ENCODE results near the gene SLC22A23. TPM values are rescaled to one million over a fixed set of nuclear protein-coding genes. Genes with fewer than 3 reads are reported as not detected.

The SLC22A23 gene
- total RNA-seq, 4 donors from 2014 or later, result 6.2 to 10.8 (median 7.8) TPM

GRCh38 chr6:3439961-3440360 lies 16.9 kb downstream of the SLC22A23 start:
- H3K27ac ChIP-seq, result no peak overlapping the region
- H3K36me3 ChIP-seq, result no peaks in the 10 kb centered on the region
- no peaks in the 10 kb centered on the region for H3K9me3 ChIP-seq
- H3K4me1 ChIP-seq, result peaks cover 0 to 19% (median 0%) of the 10 kb centered on the region in 3 donors
- TF ChIP-seq EP300 (IDR thresholded peaks at IDR 0.05), result no peak
- no peak for TF ChIP-seq POLR2AphosphoS5 (IDR thresholded peaks at IDR 0.05)
- no peak for TF ChIP-seq CTCF (IDR thresholded peaks at IDR 0.05)
- TF ChIP-seq POLR2A (IDR thresholded peaks at IDR 0.05), result no peak
- H3K27me3 ChIP-seq, result no peaks in the 10 kb centered on the region
- no peak for ATAC-seq
- WGBS, 2 donors (ENCODE audit: low coverage in 1 of 2), result 14 to 64% methylated on average over 1 to 4 of the region's 4 CpGs
- no peak overlapping the region for H3K4me3 ChIP-seq

- WGBS, 2 donors (ENCODE audit: low coverage in 1 of 2), result 19 to 20% methylated on average over 6 to 15 of the region's 26 CpGs
- peak; percentile 78 for ATAC-seq
- H3K4me1 ChIP-seq, result peaks cover 0 to 19% (median 0%) of the 10 kb centered on the region in 3 donors
- no peak overlapping the region for H3K4me3 ChIP-seq
- no peaks in the 10 kb centered on the region for H3K9me3 ChIP-seq
- TF ChIP-seq POLR2AphosphoS5 (IDR thresholded peaks at IDR 0.05) (peak; percentile 56), CTCF (IDR thresholded peaks at IDR 0.05) (no peak)
- H3K36me3 ChIP-seq, result no peaks in the 10 kb centered on the region
- no peaks in the 10 kb centered on the region for H3K27me3 ChIP-seq
- H3K27ac ChIP-seq, result peak overlapping the region in 3 of 4 donors; percentile 56 to 76 (median 68)
These were observed 18.4 kb downstream of the SLC22A23 start for GRCh38 chr6:3438190-3439167.

GRCh38 chr6:3433005-3433404 lies 23.8 kb downstream of the SLC22A23 start:
- H3K9me3 ChIP-seq, result no peaks in the 10 kb centered on the region
- no peaks in the 10 kb centered on the region for H3K36me3 ChIP-seq
- WGBS, 2 donors (ENCODE audit: low coverage in 1 of 2), result 70% methylated on average over 2 of the region's 4 CpGs; no CpG with 5 or more reads in 1 of the 2 donors
- no peak overlapping the region for H3K27ac ChIP-seq
- no peak overlapping the region for H3K4me3 ChIP-seq
- H3K4me1 ChIP-seq, result peaks cover 0 to 5% (median 0%) of the 10 kb centered on the region in 3 donors
- ATAC-seq, result no peak
- no peaks in the 10 kb centered on the region for H3K27me3 ChIP-seq
- TF ChIP-seq EP300 (IDR thresholded peaks at IDR 0.05), result no peak
- TF ChIP-seq CTCF (IDR thresholded peaks at IDR 0.05), result no peak
- TF ChIP-seq POLR2A (IDR thresholded peaks at IDR 0.05), result no peak
- TF ChIP-seq POLR2AphosphoS5 (IDR thresholded peaks at IDR 0.05), result no peak

GRCh38 chr6:3432416-3432815 lies 24.4 kb downstream of the SLC22A23 start:
- 88 to 97% methylated on average over 3 to 7 of the region's 7 CpGs for WGBS, 2 donors (ENCODE audit: low coverage in 1 of 2)

More at GRCh38 chr6:3432416-3432815, 24.4 kb downstream of the SLC22A23 start:
- Histone ChIP-seq H3K4me3 (no peak overlapping the region), H3K4me1 (peaks cover 0 to 8% (median 0%) of the 10 kb centered on the region in 3 donors), H3K9me3 (no peaks in the 10 kb centered on the region), H3K27me3 (no peaks in the 10 kb centered on the region), H3K36me3 (no peaks in the 10 kb centered on the region), H3K27ac (no peak overlapping the region)
- ATAC-seq, result no peak
- TF ChIP-seq EP300 (IDR thresholded peaks at IDR 0.05), result no peak
- no peak for TF ChIP-seq POLR2AphosphoS5 (IDR thresholded peaks at IDR 0.05)
- TF ChIP-seq POLR2A (IDR thresholded peaks at IDR 0.05), result no peak
- no peak for TF ChIP-seq CTCF (IDR thresholded peaks at IDR 0.05)

Data from gastroesophageal sphincter (tissue), 4 donors.